ENCODE data around the gene POLN.

POLN gene

GRCh38 chr4:2266821-2267220 is 24.9 kb upstream of the POLN start:
- H3K27me3 ChIP-seq (ENCODE audit: control insufficient read depth in 1 of 2, insufficient read depth in 2 of 2, low read length in 2 of 2): no peaks in the 10 kb centered on the region
- no peak overlapping the region for H3K9ac ChIP-seq (ENCODE audit: low read length)
- no peaks in the 10 kb centered on the region for H3K36me3 ChIP-seq (ENCODE audit: insufficient read depth, low read length)
- no peak overlapping the region for H3K4me3 ChIP-seq (ENCODE audit: low read depth in 1 of 2, low read length in 2 of 2)
- no peaks in the 10 kb centered on the region for H3K9me3 ChIP-seq (ENCODE audit: low read length)
- peaks cover 30% of the 10 kb centered on the region for H3K4me1 ChIP-seq (ENCODE audit: insufficient read depth, low read length)
- H3K27ac ChIP-seq (ENCODE audit: low read depth, low read length): peak overlapping the region; percentile 6

- H3K36me3 ChIP-seq (ENCODE audit: insufficient read depth, low read length): no peaks in the 10 kb centered on the region
- peaks cover 30% of the 10 kb centered on the region for H3K4me1 ChIP-seq (ENCODE audit: insufficient read depth, low read length)
- peak overlapping the region; percentile 6 for H3K27ac ChIP-seq (ENCODE audit: low read depth, low read length)
- H3K27me3 ChIP-seq (ENCODE audit: control insufficient read depth in 1 of 2, insufficient read depth in 2 of 2, low read length in 2 of 2): no peaks in the 10 kb centered on the region
- no peak overlapping the region for H3K4me3 ChIP-seq (ENCODE audit: low read depth in 1 of 2, low read length in 2 of 2)
- peak overlapping the region; percentile 25 for H3K9ac ChIP-seq (ENCODE audit: low read length)
- H3K9me3 ChIP-seq (ENCODE audit: low read length): no peaks in the 10 kb centered on the region
These were observed 24.3 kb upstream of the POLN start for GRCh38 chr4:2266181-2266580.

- Histone ChIP-seq H3K27me3 (ENCODE audit: control insufficient read depth in 1 of 2, insufficient read depth in 2 of 2, low read length in 2 of 2) (no peaks in the 10 kb centered on the region), H3K4me3 (ENCODE audit: low read depth in 1 of 2, low read length in 2 of 2) (no peak overlapping the region), H3K27ac (ENCODE audit: low read depth, low read length) (peak overlapping the region; percentile 6), H3K36me3 (ENCODE audit: insufficient read depth, low read length) (no peaks in the 10 kb centered on the region), H3K4me1 (ENCODE audit: insufficient read depth, low read length) (peaks cover 34% of the 10 kb centered on the region), H3K9me3 (ENCODE audit: low read length) (no peaks in the 10 kb centered on the region), H3K9ac (ENCODE audit: low read length) (peak overlapping the region; percentile 25)
These were observed 23.5 kb upstream of the POLN start for GRCh38 chr4:2265113-2266110.

- H3K4me1 ChIP-seq (ENCODE audit: insufficient read depth, low read length): peaks cover 42% of the 10 kb centered on the region
- H3K27me3 ChIP-seq (ENCODE audit: control insufficient read depth in 1 of 2, insufficient read depth in 2 of 2, low read length in 2 of 2): no peaks in the 10 kb centered on the region
- no peak overlapping the region for H3K27ac ChIP-seq (ENCODE audit: low read depth, low read length)
- no peaks in the 10 kb centered on the region for H3K36me3 ChIP-seq (ENCODE audit: insufficient read depth, low read length)
- no peak overlapping the region for H3K4me3 ChIP-seq (ENCODE audit: low read depth in 1 of 2, low read length in 2 of 2)
- H3K9ac ChIP-seq (ENCODE audit: low read length): no peak overlapping the region
- no peaks in the 10 kb centered on the region for H3K9me3 ChIP-seq (ENCODE audit: low read length)
These were observed 22.6 kb upstream of the POLN start for GRCh38 chr4:2264481-2265041.

- H3K4me1 ChIP-seq (ENCODE audit: insufficient read depth, low read length): peaks cover 49% of the 10 kb centered on the region
- H3K9me3 ChIP-seq (ENCODE audit: low read length): no peaks in the 10 kb centered on the region
- no peak overlapping the region for H3K4me3 ChIP-seq (ENCODE audit: low read depth in 1 of 2, low read length in 2 of 2)
- no peak overlapping the region for H3K9ac ChIP-seq (ENCODE audit: low read length)
- H3K27me3 ChIP-seq (ENCODE audit: control insufficient read depth in 1 of 2, insufficient read depth in 2 of 2, low read length in 2 of 2): no peaks in the 10 kb centered on the region
- H3K27ac ChIP-seq (ENCODE audit: low read depth, low read length): no peak overlapping the region
- no peaks in the 10 kb centered on the region for H3K36me3 ChIP-seq (ENCODE audit: insufficient read depth, low read length)
These were observed 22.0 kb upstream of the POLN start for GRCh38 chr4:2263926-2264321.

GRCh38 chr4:2262944-2263250 is 21.0 kb upstream of the POLN start:
- no peaks in the 10 kb centered on the region for H3K9me3 ChIP-seq (ENCODE audit: low read length)
- peak overlapping the region; percentile 95 for H3K27ac ChIP-seq (ENCODE audit: low read depth, low read length)
- peaks cover 59% of the 10 kb centered on the region for H3K4me1 ChIP-seq (ENCODE audit: insufficient read depth, low read length)
- H3K4me3 ChIP-seq (ENCODE audit: low read depth in 1 of 2, low read length in 2 of 2): peak overlapping the region; percentile 41 to 49
- H3K36me3 ChIP-seq (ENCODE audit: insufficient read depth, low read length): peaks cover 2% of the 10 kb centered on the region
- H3K27me3 ChIP-seq (ENCODE audit: control insufficient read depth in 1 of 2, insufficient read depth in 2 of 2, low read length in 2 of 2): no peaks in the 10 kb centered on the region
- peak overlapping the region; percentile 61 for H3K9ac ChIP-seq (ENCODE audit: low read length)

- Histone ChIP-seq H3K9me3 (ENCODE audit: low read length) (no peaks in the 10 kb centered on the region), H3K4me1 (ENCODE audit: insufficient read depth, low read length) (peaks cover 64% of the 10 kb centered on the region), H3K27ac (ENCODE audit: low read depth, low read length) (peak overlapping the region; percentile 95), H3K9ac (ENCODE audit: low read length) (peak overlapping the region; percentile 61), H3K4me3 (ENCODE audit: low read depth in 1 of 2, low read length in 2 of 2) (peak overlapping the region; percentile 41 to 49), H3K36me3 (ENCODE audit: insufficient read depth, low read length) (peaks cover 7% of the 10 kb centered on the region), H3K27me3 (ENCODE audit: control insufficient read depth in 1 of 2, insufficient read depth in 2 of 2, low read length in 2 of 2) (no peaks in the 10 kb centered on the region)
These were observed 20.4 kb upstream of the POLN start for GRCh38 chr4:2262145-2262943.

GRCh38 chr4:2261853-2262144 is 19.9 kb upstream of the POLN start, which contains the start of gene MXD4:
Gene MXD4, minus strand, starts transcription at chr4:2262109. Its CDS starts 129 bp downstream, at chr4:2261980.
- peak within 1 kb of the TSS; percentile 46 to 92 for H3K4me3 ChIP-seq (ENCODE audit: low read depth in 1 of 2, low read length in 2 of 2)
- no peaks in the 10 kb centered on the region for H3K9me3 ChIP-seq (ENCODE audit: low read length)
- peak within 1 kb of the TSS; percentile 61 for H3K9ac ChIP-seq (ENCODE audit: low read length)
- H3K27me3 ChIP-seq (ENCODE audit: control insufficient read depth in 1 of 2, insufficient read depth in 2 of 2, low read length in 2 of 2): no peaks in the 10 kb centered on the region
- H3K36me3 ChIP-seq (ENCODE audit: insufficient read depth, low read length): peaks cover 8% of the 10 kb centered on the region
- H3K27ac ChIP-seq (ENCODE audit: low read depth, low read length): peak within 1 kb of the TSS; percentile 95
- H3K4me1 ChIP-seq (ENCODE audit: insufficient read depth, low read length): peaks cover 68% of the 10 kb centered on the region

- H3K27ac ChIP-seq (ENCODE audit: low read depth, low read length): peak overlapping the region; percentile 85
- H3K36me3 ChIP-seq (ENCODE audit: insufficient read depth, low read length): peaks cover 8% of the 10 kb centered on the region
- H3K27me3 ChIP-seq (ENCODE audit: control insufficient read depth in 1 of 2, insufficient read depth in 2 of 2, low read length in 2 of 2): no peaks in the 10 kb centered on the region
- H3K9me3 ChIP-seq (ENCODE audit: low read length): no peaks in the 10 kb centered on the region
- no peak overlapping the region for H3K9ac ChIP-seq (ENCODE audit: low read length)
- H3K4me1 ChIP-seq (ENCODE audit: insufficient read depth, low read length): peaks cover 70% of the 10 kb centered on the region
- peak overlapping the region; percentile 46 to 92 for H3K4me3 ChIP-seq (ENCODE audit: low read depth in 1 of 2, low read length in 2 of 2)
These were observed 19.4 kb upstream of the POLN start for GRCh38 chr4:2261110-2261852.

- Histone ChIP-seq H3K9ac (ENCODE audit: low read length) (no peak overlapping the region), H3K27ac (ENCODE audit: low read depth, low read length) (peak overlapping the region; percentile 85), H3K36me3 (ENCODE audit: insufficient read depth, low read length) (peaks cover 8% of the 10 kb centered on the region), H3K9me3 (ENCODE audit: low read length) (no peaks in the 10 kb centered on the region), H3K27me3 (ENCODE audit: control insufficient read depth in 1 of 2, insufficient read depth in 2 of 2, low read length in 2 of 2) (no peaks in the 10 kb centered on the region), H3K4me3 (ENCODE audit: low read depth in 1 of 2, low read length in 2 of 2) (peak overlapping the region; percentile 46 to 87), H3K4me1 (ENCODE audit: insufficient read depth, low read length) (peaks cover 71% of the 10 kb centered on the region)
These were observed 18.6 kb upstream of the POLN start for GRCh38 chr4:2260344-2261109.

All from muscle layer of colon (tissue), 2 donors.